Endodermal cell (in vitro differentiated cells): ENCODE measurements around the gene CTDSP1. TPM values are rescaled to one million over a fixed set of nuclear protein-coding genes. Genes with fewer than 3 reads are reported as not detected.

Experiments
- DNase-seq: peaks from one replicate; pipeline ENCODE4 v3.0.0-alpha.2; 2017
- H3K27ac ChIP-seq: 2 replicates; pipeline ENCODE4 v1.5.1; 2013; ENCODE audit warnings: mild to moderate bottlenecking, low read depth, low read length, moderate library complexity
- H3K27me3 ChIP-seq: 2 replicates; pipeline ENCODE4 v1.6.1; 2013; ENCODE audit warnings: mild to moderate bottlenecking, low read length, moderate library complexity; ENCODE audit not compliant: insufficient read depth, control insufficient read depth, poor library complexity, severe bottlenecking
- H3K36me3 ChIP-seq: 2 replicates; pipeline ENCODE4 v1.7.0; 2013; ENCODE audit warnings: mild to moderate bottlenecking, low read length, moderate library complexity; ENCODE audit not compliant: control insufficient read depth, insufficient read depth
- H3K4me1 ChIP-seq: one replicate; pipeline ENCODE4 v1.7.0; 2013; ENCODE audit warnings: low read length; ENCODE audit not compliant: control insufficient read depth, insufficient read depth
- H3K4me3 ChIP-seq: 2 replicates; pipeline ENCODE4 v1.5.1; 2013; ENCODE audit warnings: mild to moderate bottlenecking, low read length, moderate library complexity
- H3K9ac ChIP-seq: 2 replicates; pipeline ENCODE4 v1.6.1; 2013; ENCODE audit warnings: mild to moderate bottlenecking, low read length, moderate library complexity; ENCODE audit not compliant: poor library complexity, severe bottlenecking; ENCODE audit errors: extremely low read depth
- H3K9me3 ChIP-seq: 2 replicates; pipeline ENCODE4 v1.6.1; 2013; ENCODE audit warnings: mild to moderate bottlenecking, low read length, moderate library complexity; ENCODE audit not compliant: control insufficient read depth
- H3K27ac Mint-ChIP-seq: 2 replicates; pipeline ENCODE4 v1.8.0; 2020; ENCODE audit warnings: mixed read lengths
- H3K27me3 Mint-ChIP-seq: 2 replicates; pipeline ENCODE4 v1.8.0; 2021; ENCODE audit warnings: mild to moderate bottlenecking, mixed read lengths; ENCODE audit not compliant: insufficient read depth
- H3K36me3 Mint-ChIP-seq: 2 replicates; pipeline ENCODE4 v1.8.0; 2020; ENCODE audit warnings: low read depth, mixed read lengths
- H3K4me1 Mint-ChIP-seq: 2 replicates; pipeline ENCODE4 v1.8.0; 2020; ENCODE audit warnings: mixed read lengths
- H3K4me3 Mint-ChIP-seq: 2 replicates; pipeline ENCODE4 v1.8.0; 2020; ENCODE audit warnings: mild to moderate bottlenecking, moderate library complexity, mixed read lengths
- H3K9me3 Mint-ChIP-seq: 2 replicates; pipeline ENCODE4 v1.8.0; 2020; ENCODE audit warnings: mild to moderate bottlenecking, mixed read lengths
- CTCF ChIP-seq: fragments of 200-600 bp; sonication (generic); conservative IDR thresholded peaks from 2 replicates; pipeline ENCODE4 v1.5.0; 2021; ENCODE audit warnings: antibody characterized with exemption, mild to moderate bottlenecking
- WGBS, 2 experiments: methylation state at CpG; one replicate each; pipeline versions ENCODE4 v1.1.5 to v1.1.7; 2013; ENCODE audit warnings: missing lambda C conversion rate in 2 of 2, mixed read lengths in 1 of 2; ENCODE audit not compliant: insufficient coverage in 1 of 2, insufficient read length in 1 of 2; 5-methylcytosine and 5-hydroxymethylcytosine counted together
- total RNA-seq, 2 donors: library from RNA; stranded (reverse); fragmentation: NEBNext Ultra II Directional in 1 of 2; extraction: Animal tissue kit (Norgen Biotek cat#: 25700) in 1 of 2; gene quantifications; 2 replicates in 1 of 2; 3 replicates in 1 of 2; pipeline ENCODE4 v1.2.1, GENCODE V29; 2021

The CTDSP1 gene
- total RNA-seq, 2 donors from 2014 or later: 66.8 to 123 TPM

GRCh38 chr2:218389333-218390150 is 10.1 kb upstream of the CTDSP1 start:
- Histone ChIP-seq H3K9me3 (no peaks in the 10 kb centered on the region), H3K27me3 (no peaks in the 10 kb centered on the region), H3K36me3 (no peaks in the 10 kb centered on the region), H3K4me3 (no peak overlapping the region), H3K4me1 (no peaks in the 10 kb centered on the region), H3K9ac (no peak overlapping the region), H3K27ac (no peak overlapping the region)
- H3K27me3 Mint-ChIP-seq: peaks cover 32% of the 10 kb centered on the region
- DNase-seq: no peak
- no peaks in the 10 kb centered on the region for H3K9me3 Mint-ChIP-seq
- no peaks in the 10 kb centered on the region for H3K36me3 Mint-ChIP-seq
- 91 to 97% methylated on average over 10 to 17 of the region's 17 CpGs for WGBS, 2 experiments
- no peak overlapping the region for H3K27ac Mint-ChIP-seq
- H3K4me1 Mint-ChIP-seq: peaks cover 1% of the 10 kb centered on the region
- no peak for TF ChIP-seq CTCF
- H3K4me3 Mint-ChIP-seq: no peak overlapping the region

GRCh38 chr2:218391202-218391601 is 8.5 kb upstream of the CTDSP1 start:
- 93 to 95% methylated on average over 8 to 23 of the region's 23 CpGs for WGBS, 2 experiments
- no peaks in the 10 kb centered on the region for H3K9me3 ChIP-seq
- no peak overlapping the region for H3K27ac Mint-ChIP-seq
- DNase-seq: no peak
- H3K9ac ChIP-seq: no peak overlapping the region
- peaks cover 24% of the 10 kb centered on the region for H3K27me3 Mint-ChIP-seq
- H3K9me3 Mint-ChIP-seq: no peaks in the 10 kb centered on the region
- H3K4me3 ChIP-seq: no peak overlapping the region
- H3K4me1 Mint-ChIP-seq: peaks cover 1% of the 10 kb centered on the region
- no peaks in the 10 kb centered on the region for H3K4me1 ChIP-seq
- TF ChIP-seq CTCF: no peak
- H3K36me3 Mint-ChIP-seq: no peaks in the 10 kb centered on the region
- no peak overlapping the region for H3K27ac ChIP-seq
- no peaks in the 10 kb centered on the region for H3K27me3 ChIP-seq
- H3K36me3 ChIP-seq: no peaks in the 10 kb centered on the region
- no peak overlapping the region for H3K4me3 Mint-ChIP-seq

- no peak for DNase-seq
- H3K27ac ChIP-seq: no peak overlapping the region
- H3K4me3 Mint-ChIP-seq: no peak overlapping the region
- no peaks in the 10 kb centered on the region for H3K36me3 Mint-ChIP-seq
- H3K9ac ChIP-seq: no peak overlapping the region
- H3K4me1 ChIP-seq: no peaks in the 10 kb centered on the region
- H3K9me3 Mint-ChIP-seq: no peaks in the 10 kb centered on the region
- 90% methylated on average over 4 to 5 of the region's 5 CpGs for WGBS, 2 experiments
- peaks cover 20% of the 10 kb centered on the region for H3K27me3 Mint-ChIP-seq
- no peaks in the 10 kb centered on the region for H3K27me3 ChIP-seq
- H3K36me3 ChIP-seq: no peaks in the 10 kb centered on the region
- no peaks in the 10 kb centered on the region for H3K9me3 ChIP-seq
- no peak for TF ChIP-seq CTCF
- no peak overlapping the region for H3K4me3 ChIP-seq
- H3K27ac Mint-ChIP-seq: no peak overlapping the region
- H3K4me1 Mint-ChIP-seq: peaks cover 8% of the 10 kb centered on the region
Measured at GRCh38 chr2:218392459-218392858, 7.2 kb upstream of the CTDSP1 start.
